Measurements from ENCODE around the gene VAPB.

DNA sequence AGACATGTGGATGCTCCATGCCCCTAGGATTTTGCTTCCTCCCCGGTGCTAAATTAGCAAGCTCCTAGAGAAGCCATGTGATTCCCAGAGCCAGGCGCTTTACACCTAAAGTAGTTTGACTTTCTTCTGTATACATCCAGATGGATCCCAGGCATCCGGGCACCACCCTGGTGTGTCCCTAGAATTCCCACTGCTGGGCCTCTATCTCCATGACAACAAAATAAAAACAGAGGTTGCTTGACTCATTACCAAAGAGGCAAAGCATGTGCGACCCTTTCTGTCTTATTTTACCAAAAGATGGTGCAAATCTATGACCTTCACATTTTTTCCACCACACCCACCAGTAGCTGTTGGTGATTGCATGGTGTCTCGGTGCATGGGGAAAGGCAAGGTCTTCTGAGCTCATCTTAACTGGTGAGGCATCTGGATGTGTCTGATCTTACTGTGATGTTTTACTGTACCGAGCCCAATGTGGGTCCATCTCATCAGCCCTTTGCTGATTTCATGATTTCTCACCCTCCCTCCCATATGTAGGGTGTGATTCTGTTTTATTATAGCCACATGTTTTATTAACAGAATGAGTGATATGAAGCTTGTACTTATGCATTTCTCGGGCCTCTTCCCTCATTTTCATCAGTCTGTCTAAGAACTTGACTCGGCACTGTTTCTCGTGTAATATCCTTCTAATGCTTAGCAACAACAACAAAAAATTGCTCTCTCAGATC, 27.4 kb upstream of the VAPB start:
- TF ChIP-seq, protein P1, sequence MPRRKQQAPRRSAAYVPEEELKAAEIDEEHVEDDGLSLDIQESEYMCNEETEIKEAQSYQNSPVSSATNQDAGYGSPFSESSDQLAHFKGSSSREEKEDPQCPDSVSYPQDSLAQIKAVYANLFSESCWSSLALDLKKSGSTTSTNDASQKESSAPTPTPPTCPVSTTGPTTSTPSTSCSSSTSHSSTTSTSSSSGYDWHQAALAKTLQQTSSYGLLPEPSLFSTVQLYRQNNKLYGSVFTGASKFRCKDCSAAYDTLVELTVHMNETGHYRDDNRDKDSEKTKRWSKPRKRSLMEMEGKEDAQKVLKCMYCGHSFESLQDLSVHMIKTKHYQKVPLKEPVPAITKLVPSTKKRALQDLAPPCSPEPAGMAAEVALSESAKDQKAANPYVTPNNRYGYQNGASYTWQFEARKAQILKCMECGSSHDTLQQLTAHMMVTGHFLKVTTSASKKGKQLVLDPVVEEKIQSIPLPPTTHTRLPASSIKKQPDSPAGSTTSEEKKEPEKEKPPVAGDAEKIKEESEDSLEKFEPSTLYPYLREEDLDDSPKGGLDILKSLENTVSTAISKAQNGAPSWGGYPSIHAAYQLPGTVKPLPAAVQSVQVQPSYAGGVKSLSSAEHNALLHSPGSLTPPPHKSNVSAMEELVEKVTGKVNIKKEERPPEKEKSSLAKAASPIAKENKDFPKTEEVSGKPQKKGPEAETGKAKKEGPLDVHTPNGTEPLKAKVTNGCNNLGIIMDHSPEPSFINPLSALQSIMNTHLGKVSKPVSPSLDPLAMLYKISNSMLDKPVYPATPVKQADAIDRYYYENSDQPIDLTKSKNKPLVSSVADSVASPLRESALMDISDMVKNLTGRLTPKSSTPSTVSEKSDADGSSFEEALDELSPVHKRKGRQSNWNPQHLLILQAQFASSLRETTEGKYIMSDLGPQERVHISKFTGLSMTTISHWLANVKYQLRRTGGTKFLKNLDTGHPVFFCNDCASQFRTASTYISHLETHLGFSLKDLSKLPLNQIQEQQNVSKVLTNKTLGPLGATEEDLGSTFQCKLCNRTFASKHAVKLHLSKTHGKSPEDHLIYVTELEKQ (tag by site-specific recombination; IDR thresholded peaks at IDR 0.05; ENCODE audit: borderline replicate concordance), result no peak
- no peak for TF ChIP-seq ZNF658 (tag by site-specific recombination; IDR thresholded peaks at IDR 0.05)

Data from HEK293 (cell line).